ENCODE measurements around the gene RMI2.

- TF ChIP-seq ATF2 (IDR thresholded peaks at IDR 0.05; ENCODE audit: low read length): no peak
- TF ChIP-seq EGR1 (IDR thresholded peaks at IDR 0.05; ENCODE audit: borderline replicate concordance, low read depth, low read length): no peak
Measured at GRCh38 chr16:11306997-11307638, 38.1 kb upstream of the RMI2 start.
